ENCODE results near the gene FREY1. TPM values are rescaled to one million over a fixed set of nuclear protein-coding genes. Genes with fewer than 3 reads are reported as not detected.
A peak's percentile ranks its signal among the peaks of the same experiment; 100 is the strongest.

FREY1 gene
- total RNA-seq, 1 donor from 2014 or later, result 0.29 TPM

GRCh38 chr11:45895553-45896259 lies 11.4 kb downstream of the FREY1 start:
- DNase-seq (ENCODE audit: low read depth), result no peak

- DNase-seq (ENCODE audit: low read depth), result no peak
These were observed 12.4 kb downstream of the FREY1 start for GRCh38 chr11:45894555-45895247.

GRCh38 chr11:45892856-45893255 lies 14.2 kb downstream of the FREY1 start:
- DNase-seq (ENCODE audit: low read depth), result no peak

- DNase-seq (ENCODE audit: low read depth), result no peak
These were observed 16.1 kb downstream of the FREY1 start for GRCh38 chr11:45890886-45891550.

- no peak for DNase-seq (ENCODE audit: low read depth)
These were observed 17.1 kb downstream of the FREY1 start for GRCh38 chr11:45889966-45890365.

- DNase-seq (ENCODE audit: low read depth), result no peak
These were observed 17.5 kb downstream of the FREY1 start for GRCh38 chr11:45889555-45889954.

DNA sequence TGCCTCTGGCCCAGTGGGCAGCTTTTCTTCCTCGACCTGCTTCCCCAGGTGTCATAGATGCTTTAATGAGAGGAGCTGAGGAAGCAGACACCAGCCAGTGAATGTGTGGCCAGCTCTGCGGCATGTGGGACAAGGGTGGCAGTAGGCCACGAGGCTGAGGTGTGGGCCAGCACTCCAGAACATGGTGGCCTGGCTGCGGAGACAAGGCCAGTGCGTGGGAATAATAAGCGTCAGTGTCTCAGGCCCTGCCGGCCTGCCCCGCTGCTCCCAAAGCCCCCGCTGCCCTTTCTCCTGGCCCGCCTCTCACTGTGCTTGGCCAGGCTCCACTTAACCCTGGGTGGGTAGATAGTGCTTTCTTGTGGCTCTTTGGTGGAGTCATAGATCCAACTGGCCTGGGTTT lies 19.5 kb downstream of the FREY1 start:
- no peak for DNase-seq (ENCODE audit: low read depth)

GRCh38 chr11:45886816-45887520 lies 20.1 kb downstream of the FREY1 start:
- no peak for DNase-seq (ENCODE audit: low read depth)

- no peak for DNase-seq (ENCODE audit: low read depth)
These were observed 20.9 kb downstream of the FREY1 start for GRCh38 chr11:45885921-45886721.

DNA sequence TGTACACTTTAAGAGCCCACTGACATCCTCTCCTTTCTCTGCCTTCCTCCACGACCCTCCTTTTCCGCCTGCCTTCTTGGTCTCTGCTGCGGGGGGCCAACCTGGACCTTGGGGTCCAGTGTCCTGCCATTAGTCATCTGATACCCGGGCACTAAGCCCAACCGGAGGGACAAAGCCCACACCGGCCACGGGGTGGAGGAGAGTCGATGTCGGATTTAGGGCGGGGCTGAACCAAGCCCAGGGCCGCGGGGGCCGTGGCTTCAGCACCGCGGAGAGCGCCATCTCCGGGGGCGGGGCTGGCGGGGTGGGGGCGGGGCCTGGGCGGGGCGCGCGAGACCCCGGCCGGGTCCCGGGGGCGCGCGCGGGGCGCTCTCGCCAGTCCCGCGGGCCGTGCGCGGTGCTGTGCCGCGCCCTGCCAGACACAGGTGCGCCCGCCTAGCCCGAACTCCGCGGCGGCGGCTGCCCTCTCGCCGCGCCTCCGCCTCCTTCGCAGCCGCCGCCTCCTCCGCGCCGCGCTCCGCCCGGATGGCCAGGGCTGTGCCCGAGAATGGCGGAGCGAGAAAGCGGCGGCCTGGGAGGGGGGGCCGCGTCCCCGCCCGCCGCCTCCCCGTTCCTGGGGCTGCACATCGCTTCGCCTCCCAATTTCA lies 21.7 kb downstream of the FREY1 start, which contains the start of gene MAPK8IP1:
TSS of gene MAPK8IP1 (plus strand) at position 378 of the 647 bp plus-strand sequence. CDS start at position 548, 170 bp downstream.
- DNase-seq (ENCODE audit: low read depth), result peak; percentile 49

- DNase-seq (ENCODE audit: low read depth), result no peak
These were observed 22.4 kb downstream of the FREY1 start for GRCh38 chr11:45884596-45885185.

DNA sequence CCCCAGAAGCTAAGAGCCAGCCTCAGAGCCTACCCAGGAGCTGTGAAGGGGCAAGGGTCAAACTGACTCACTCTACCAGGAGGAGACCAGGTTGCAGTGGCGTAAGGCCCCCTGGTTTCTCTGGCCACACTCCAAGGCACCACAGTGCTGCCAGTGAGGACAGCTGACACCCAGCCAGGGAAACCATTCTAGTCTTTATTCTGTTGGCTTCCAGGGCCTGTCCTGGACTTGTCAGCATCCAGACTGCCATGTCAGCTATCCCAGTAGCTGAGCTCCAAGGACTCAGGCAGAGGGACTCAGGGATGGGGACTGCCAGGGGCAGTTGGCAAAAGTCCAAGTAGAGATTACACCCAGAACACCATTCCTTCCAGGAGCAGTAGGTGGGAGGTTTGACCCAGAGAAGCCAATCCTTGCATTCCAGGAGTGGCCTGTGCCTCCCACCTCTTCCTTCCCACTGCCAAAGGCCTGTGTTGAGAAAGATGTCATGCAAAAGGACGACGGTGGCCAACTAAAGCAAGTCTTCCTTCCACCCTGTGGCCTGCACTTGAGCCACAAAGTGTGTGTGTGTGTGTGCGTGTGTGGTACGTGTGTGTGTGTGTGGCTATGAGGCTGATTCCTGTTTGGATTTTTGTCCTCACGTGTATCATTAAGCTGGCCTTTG lies 25.2 kb downstream of the FREY1 start:
- DNase-seq (ENCODE audit: low read depth), result peak; percentile 35

DNA sequence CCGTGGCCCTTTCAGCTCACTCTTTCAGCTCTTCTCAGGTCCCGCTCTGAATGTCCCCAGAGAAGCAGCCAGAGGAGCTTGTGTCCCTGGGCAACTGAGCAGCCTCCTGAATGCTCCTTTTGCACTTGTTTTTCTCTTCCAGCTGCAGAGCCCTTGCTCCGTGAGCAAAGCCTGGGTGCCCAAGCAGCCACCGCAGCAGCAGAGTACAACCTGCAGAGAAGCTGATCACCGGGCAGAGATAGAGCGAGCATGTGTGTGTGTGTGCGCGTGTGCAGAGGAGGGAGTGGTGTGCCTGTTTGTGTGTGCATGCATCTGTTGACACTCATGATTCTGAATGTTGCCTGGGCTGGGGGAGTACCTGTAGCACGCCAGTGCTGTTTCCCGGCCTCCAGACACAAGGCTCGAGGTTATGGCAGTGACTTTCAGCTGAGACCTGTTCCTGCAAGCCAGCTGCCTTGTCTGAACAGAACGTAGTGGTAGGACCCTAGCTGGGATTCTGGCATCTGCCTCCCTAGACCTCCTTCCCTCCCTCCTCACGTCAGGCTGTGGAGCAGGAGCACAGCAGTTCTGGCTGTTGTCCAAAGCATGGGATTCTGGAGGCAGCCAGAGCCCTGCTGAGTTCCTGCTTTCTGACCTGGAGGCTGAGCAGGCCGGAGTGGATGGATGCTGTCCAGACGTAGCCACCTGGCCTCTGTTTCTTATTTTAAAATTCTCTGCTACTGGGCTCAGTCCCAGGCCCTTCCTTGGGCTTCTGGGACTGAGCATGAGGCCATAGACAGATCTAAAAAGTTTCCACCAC lies 26.1 kb downstream of the FREY1 start:
- no peak for DNase-seq (ENCODE audit: low read depth)

- DNase-seq (ENCODE audit: low read depth), result no peak
These were observed 27.0 kb downstream of the FREY1 start for GRCh38 chr11:45879803-45880686.

DNA sequence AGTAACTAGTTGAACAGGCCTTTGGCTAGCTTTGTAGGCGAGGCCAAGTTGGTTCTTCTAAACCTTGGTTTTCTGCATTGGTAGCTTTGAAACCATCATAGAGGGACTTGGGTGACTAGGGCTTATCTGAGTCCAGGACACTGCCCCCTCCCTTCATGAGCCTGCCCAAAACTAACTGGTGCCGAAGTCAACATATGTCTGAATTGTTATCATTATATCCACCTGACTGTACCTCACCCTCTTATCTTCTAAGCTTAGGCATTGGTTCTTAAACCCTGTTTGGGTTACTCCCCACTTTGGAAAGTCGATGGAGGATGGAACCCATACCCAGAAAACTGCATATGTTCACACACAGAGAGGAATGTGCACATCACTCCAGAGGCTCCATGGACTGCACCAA lies 29.2 kb downstream of the FREY1 start:
- DNase-seq (ENCODE audit: low read depth), result no peak

GRCh38 chr11:45877221-45877620 lies 29.9 kb downstream of the FREY1 start:
- no peak for DNase-seq (ENCODE audit: low read depth)

- no peak for DNase-seq (ENCODE audit: low read depth)
These were observed 30.7 kb downstream of the FREY1 start for GRCh38 chr11:45876401-45876800.
